Measurements from ENCODE around the gene LTB4R. TPM values are rescaled to one million over a fixed set of nuclear protein-coding genes. Genes with fewer than 3 reads are reported as not detected.

The LTB4R gene
- total and polyA plus RNA-seq, 2 donors (not counting 1 experiment from before 2014, with no cell fraction given) = 0.62 to 0.66 TPM

GRCh38 chr14:24364841-24365240 lies 53.5 kb downstream of the LTB4R start:
- peak overlapping the region; percentile 98 for H3K27ac ChIP-seq (ENCODE audit: insufficient read depth, low read length)
- no peak for DNase-seq (ENCODE audit: low read depth in 2 of 2)
- H3K4me2 ChIP-seq (ENCODE audit: extremely low read depth, insufficient read depth, low read length) = peak overlapping the region; percentile 53

GRCh38 chr14:24365600-24366412 lies 54.5 kb downstream of the LTB4R start:
- H3K27me3 ChIP-seq (ENCODE audit: control insufficient read depth, insufficient read depth, low read length) = no peaks in the 10 kb centered on the region
- peaks cover 2% of the 10 kb centered on the region for H3K36me3 ChIP-seq (ENCODE audit: control insufficient read depth, insufficient read depth, low read length)
- H3K9me3 ChIP-seq (ENCODE audit: control insufficient read depth, insufficient read depth, low read depth, low read length) = no peaks in the 10 kb centered on the region
- peak overlapping the region; percentile 4 to 100 (median 22) for H3K4me3 ChIP-seq (replicated peaks in 1 of 4; ENCODE audit: control extremely low read depth in 1 of 4, insufficient read depth in 1 of 4, low read depth in 3 of 4, low read length in 4 of 4)
- H3K9ac ChIP-seq (ENCODE audit: insufficient read depth, low read length) = peak overlapping the region; percentile 72
- TF ChIP-seq EZH2 (IDR thresholded peaks at IDR 0.05; ENCODE audit: low read length, missing control alignments) = no peak
- peak; percentile 87 to 94 for TF ChIP-seq CTCF (conservative IDR thresholded peaks at IDR 0.05 in 1 of 2, IDR thresholded peaks at IDR 0.05 in 1 of 2; ENCODE audit: low read depth in 1 of 2, low read length in 2 of 2)
- H3K4me1 ChIP-seq (ENCODE audit: control insufficient read depth, extremely low read depth, insufficient read depth, low read length) = peaks cover 24% of the 10 kb centered on the region
- peak overlapping the region; percentile 53 for H3K4me2 ChIP-seq (ENCODE audit: extremely low read depth, insufficient read depth, low read length)
- H3K79me2 ChIP-seq (ENCODE audit: control insufficient read depth, insufficient read depth, low read length) = peaks cover 9% of the 10 kb centered on the region
- H3K27ac ChIP-seq (ENCODE audit: insufficient read depth, low read length) = peak overlapping the region; percentile 98
- H2AFZ ChIP-seq (ENCODE audit: low read length) = peak overlapping the region; percentile 60
- H4K20me1 ChIP-seq (ENCODE audit: control insufficient read depth, extremely low read depth, insufficient read depth, low read length) = no peaks in the 10 kb centered on the region
- DNase-seq (ENCODE audit: low read depth in 2 of 2) = peak; percentile 89 to 94

More at GRCh38 chr14:24364841-24365240, 53.5 kb downstream of the LTB4R start:
- Histone ChIP-seq H2AFZ (ENCODE audit: low read length) (peak overlapping the region; percentile 60), H3K27me3 (ENCODE audit: control insufficient read depth, insufficient read depth, low read length) (no peaks in the 10 kb centered on the region), H3K9me3 (ENCODE audit: control insufficient read depth, insufficient read depth, low read depth, low read length) (no peaks in the 10 kb centered on the region), H3K4me1 (ENCODE audit: control insufficient read depth, extremely low read depth, insufficient read depth, low read length) (peaks cover 19% of the 10 kb centered on the region), H3K4me3 (replicated peaks in 1 of 4; ENCODE audit: control extremely low read depth in 1 of 4, insufficient read depth in 1 of 4, low read depth in 3 of 4, low read length in 4 of 4) (no peak overlapping the region), H3K36me3 (ENCODE audit: control insufficient read depth, insufficient read depth, low read length) (no peaks in the 10 kb centered on the region), H3K79me2 (ENCODE audit: control insufficient read depth, insufficient read depth, low read length) (peaks cover 9% of the 10 kb centered on the region), H3K9ac (ENCODE audit: insufficient read depth, low read length) (no peak overlapping the region), H4K20me1 (ENCODE audit: control insufficient read depth, extremely low read depth, insufficient read depth, low read length) (no peaks in the 10 kb centered on the region)
- no peak for TF ChIP-seq EZH2 (IDR thresholded peaks at IDR 0.05; ENCODE audit: low read length, missing control alignments)
- no peak for TF ChIP-seq CTCF (conservative IDR thresholded peaks at IDR 0.05 in 1 of 2, IDR thresholded peaks at IDR 0.05 in 1 of 2; ENCODE audit: low read depth in 1 of 2, low read length in 2 of 2)

- DNase-seq (ENCODE audit: low read depth in 2 of 2) = no peak
- Histone ChIP-seq H3K36me3 (ENCODE audit: control insufficient read depth, insufficient read depth, low read length) (peaks cover 3% of the 10 kb centered on the region), H3K4me1 (ENCODE audit: control insufficient read depth, extremely low read depth, insufficient read depth, low read length) (peaks cover 27% of the 10 kb centered on the region), H3K9ac (ENCODE audit: insufficient read depth, low read length) (peak overlapping the region; percentile 72), H3K4me3 (replicated peaks in 1 of 4; ENCODE audit: control extremely low read depth in 1 of 4, insufficient read depth in 1 of 4, low read depth in 3 of 4, low read length in 4 of 4) (peak overlapping the region; percentile 4 to 100 (median 42)), H3K9me3 (ENCODE audit: control insufficient read depth, insufficient read depth, low read depth, low read length) (no peaks in the 10 kb centered on the region), H3K79me2 (ENCODE audit: control insufficient read depth, insufficient read depth, low read length) (peaks cover 9% of the 10 kb centered on the region), H4K20me1 (ENCODE audit: control insufficient read depth, extremely low read depth, insufficient read depth, low read length) (no peaks in the 10 kb centered on the region), H3K27ac (ENCODE audit: insufficient read depth, low read length) (peak overlapping the region; percentile 98), H2AFZ (ENCODE audit: low read length) (no peak overlapping the region), H3K4me2 (ENCODE audit: extremely low read depth, insufficient read depth, low read length) (peak overlapping the region; percentile 53), H3K27me3 (ENCODE audit: control insufficient read depth, insufficient read depth, low read length) (no peaks in the 10 kb centered on the region)
- no peak for TF ChIP-seq EZH2 (IDR thresholded peaks at IDR 0.05; ENCODE audit: low read length, missing control alignments)
- TF ChIP-seq CTCF (conservative IDR thresholded peaks at IDR 0.05 in 1 of 2, IDR thresholded peaks at IDR 0.05 in 1 of 2; ENCODE audit: low read depth in 1 of 2, low read length in 2 of 2) = no peak
Measured at GRCh38 chr14:24366413-24366720, 55.1 kb downstream of the LTB4R start.

Data from fibroblast of lung (primary cell).